HEK293 (cell line): ENCODE data around the gene TEF.
A peak's percentile ranks its signal among the peaks of the same experiment; 100 is the strongest.

Source experiments
- CTCF ChIA-PET: fragments of 350-600 bp; formaldehyde crosslinking; extraction: SDS; loops from one replicate; lab custom pipeline; 2021; ENCODE audit warnings: antibody characterized with exemption; lab: Yijun Ruan, JAX
- POLR2A ChIA-PET: fragments of 300-600 bp; formaldehyde crosslinking; extraction: SDS; loops from one replicate; lab custom pipeline; 2020; ENCODE audit warnings: antibody characterized with exemption, inconsistent platforms; lab: Yijun Ruan, JAX
- H3K27ac ChIP-seq: fragments of 200-500 bp; sonication (Bioruptor generic); 2 replicates; pipeline ENCODE4 v1.5.1; 2014; ENCODE audit warnings: low read depth, low read length, control low read depth, inconsistent platforms; ENCODE audit errors: extremely low read depth
- H3K36me3 ChIP-seq, 2 experiments: fragments of 200-500 bp in 1 of 2; sonication (Bioruptor generic) in 1 of 2; 1 replicate in 1 of 2; 2 replicates in 1 of 2; pipeline ENCODE4 v1.5.1; 2014 to 2017; ENCODE audit warnings: inconsistent platforms in 2 of 2, low read length in 2 of 2; ENCODE audit not compliant: control insufficient read depth in 2 of 2, insufficient read depth in 1 of 2
- H3K4me1 ChIP-seq: fragments of 200-500 bp; sonication (Bioruptor generic); 2 replicates; pipeline ENCODE4 v1.5.1; 2014; ENCODE audit warnings: mild to moderate bottlenecking, low read length, inconsistent platforms; ENCODE audit not compliant: control insufficient read depth, insufficient read depth
- H3K4me3 ChIP-seq: 2 replicates; pipeline ENCODE4 v1.5.1; 2011; ENCODE audit warnings: low read depth, mild to moderate bottlenecking, control low read depth, low read length, moderate library complexity
- H3K9me3 ChIP-seq: fragments of 200-500 bp; sonication (Bioruptor generic); 2 replicates; pipeline ENCODE4 v1.5.1; 2014; ENCODE audit warnings: low read depth, low read length, inconsistent platforms; ENCODE audit not compliant: control insufficient read depth, insufficient read depth
- GLI2 ChIP-seq: fragments of 450-650 bp; formaldehyde crosslinking; IDR thresholded peaks from 2 replicates; pipeline ENCODE4; 2017; ENCODE audit warnings: missing biosample characterization, missing genetic modification characterization, low read depth, borderline replicate concordance
- HOXA7 ChIP-seq: sonication (generic); formaldehyde crosslinking; IDR thresholded peaks from 2 replicates; pipeline ENCODE4 v1.8.1; 2022; ENCODE audit warnings: missing genetic modification reagents, borderline replicate concordance
- KLF1 ChIP-seq: fragments of 450-650 bp; formaldehyde crosslinking; IDR thresholded peaks from 2 replicates; pipeline ENCODE4 v1.5.1; 2016; ENCODE audit warnings: missing biosample characterization, missing genetic modification characterization
- KLF9 ChIP-seq: fragments of 450-650 bp; formaldehyde crosslinking; IDR thresholded peaks from 2 replicates; pipeline ENCODE4 v1.5.1; 2016; ENCODE audit warnings: missing biosample characterization, missing genetic modification characterization, low read depth
- MEIS1 ChIP-seq: sonication (generic); formaldehyde crosslinking; IDR thresholded peaks from 2 replicates; pipeline ENCODE4 v1.8.1; 2022; ENCODE audit warnings: missing genetic modification reagents, mild to moderate bottlenecking, borderline replicate concordance
- MYNN ChIP-seq: fragments of 450-650 bp; formaldehyde crosslinking; IDR thresholded peaks from 2 replicates; pipeline ENCODE4 v1.5.1; 2016; ENCODE audit warnings: missing biosample characterization, missing genetic modification characterization, borderline replicate concordance
- PRDM1 ChIP-seq: fragments of 450-650 bp; formaldehyde crosslinking; IDR thresholded peaks from 2 replicates; pipeline ENCODE4; 2016; ENCODE audit warnings: missing biosample characterization, missing genetic modification characterization
- ZNF274 ChIP-seq, 2 experiments: fragments of 200-500 bp in 1 of 2; fragments of 450-650 bp in 1 of 2; sonication (Bioruptor generic) in 1 of 2; formaldehyde crosslinking in 1 of 2; IDR thresholded peaks; 2 replicates each; pipeline versions ENCODE4 v1.5.1 to v1.6.1; 2014 to 2016; ENCODE audit warnings: borderline replicate concordance in 1 of 2, inconsistent platforms in 1 of 2, low read length in 1 of 2, missing biosample characterization in 1 of 2, missing genetic modification characterization in 1 of 2
- ZNF423 ChIP-seq: fragments of 450-650 bp; formaldehyde crosslinking; IDR thresholded peaks from 2 replicates; pipeline ENCODE4 v1.5.1; 2016; ENCODE audit warnings: missing biosample characterization, missing genetic modification characterization
- ZNF561 ChIP-seq: fragments of 450-650 bp; IDR thresholded peaks from 2 replicates; pipeline ENCODE4 v1.5.1; 2018; ENCODE audit warnings: missing biosample characterization, missing genetic modification characterization, borderline replicate concordance
- ZNF623 ChIP-seq: fragments of 450-650 bp; formaldehyde crosslinking; IDR thresholded peaks from 2 replicates; pipeline ENCODE4 v1.5.1; 2016; ENCODE audit warnings: missing biosample characterization, missing genetic modification characterization
- ZNF76 ChIP-seq: fragments of 450-650 bp; formaldehyde crosslinking; IDR thresholded peaks from 2 replicates; pipeline ENCODE4; 2016; ENCODE audit warnings: low read depth, missing biosample characterization, missing genetic modification characterization, borderline replicate concordance
- ZNF791 ChIP-seq: fragments of 450-650 bp; formaldehyde crosslinking; IDR thresholded peaks from 2 replicates; pipeline ENCODE4 v1.5.1; 2016; ENCODE audit warnings: missing biosample characterization, missing genetic modification characterization
- TF ChIP-seq, protein P1 (sequence below): fragments of 450-650 bp; formaldehyde crosslinking; IDR thresholded peaks from 2 replicates; pipeline ENCODE4 v1.5.1; 2016; ENCODE audit warnings: missing biosample characterization, missing genetic modification characterization

Gene TEF

DNA sequence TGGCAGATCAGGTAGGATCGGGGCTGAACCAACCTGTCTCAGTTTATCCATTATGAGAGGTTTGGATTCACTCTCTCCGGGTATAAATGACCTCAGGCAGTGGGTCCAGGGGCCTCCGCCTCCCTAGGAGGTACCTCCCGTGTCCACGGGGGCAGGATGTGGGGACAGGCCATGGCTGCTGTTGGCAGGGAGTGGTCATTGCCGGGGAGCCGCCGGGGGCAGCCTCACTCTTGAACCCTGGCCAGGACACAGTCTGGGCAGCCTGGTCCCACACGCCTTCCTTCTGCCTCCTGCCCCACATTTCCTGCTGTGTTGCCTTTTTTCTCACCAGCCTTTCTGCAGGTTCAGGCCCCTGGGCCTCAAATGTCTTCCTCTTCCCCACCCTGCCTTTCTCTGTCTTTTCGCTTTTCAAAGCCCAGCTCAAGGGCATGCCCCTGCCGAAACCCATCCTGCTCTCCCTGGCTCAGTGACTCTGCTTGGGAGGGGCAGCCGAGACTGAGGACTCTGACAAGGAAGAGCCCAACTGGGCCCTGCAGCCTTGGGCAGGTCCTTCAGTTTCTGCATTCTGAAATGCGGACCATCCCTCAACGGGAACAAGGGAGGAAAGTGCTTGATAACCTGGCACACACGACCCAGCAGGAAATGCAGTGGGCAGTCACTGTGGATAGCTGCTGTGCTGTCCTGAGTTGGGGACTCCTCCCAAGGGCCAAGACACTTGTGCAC, 49.4 kb upstream of the TEF start:
- 0 out of 2 replicates have a peak, but pooled peaks have one; percentile 13 for TF ChIP-seq PRDM1
- TF ChIP-seq, protein P1, sequence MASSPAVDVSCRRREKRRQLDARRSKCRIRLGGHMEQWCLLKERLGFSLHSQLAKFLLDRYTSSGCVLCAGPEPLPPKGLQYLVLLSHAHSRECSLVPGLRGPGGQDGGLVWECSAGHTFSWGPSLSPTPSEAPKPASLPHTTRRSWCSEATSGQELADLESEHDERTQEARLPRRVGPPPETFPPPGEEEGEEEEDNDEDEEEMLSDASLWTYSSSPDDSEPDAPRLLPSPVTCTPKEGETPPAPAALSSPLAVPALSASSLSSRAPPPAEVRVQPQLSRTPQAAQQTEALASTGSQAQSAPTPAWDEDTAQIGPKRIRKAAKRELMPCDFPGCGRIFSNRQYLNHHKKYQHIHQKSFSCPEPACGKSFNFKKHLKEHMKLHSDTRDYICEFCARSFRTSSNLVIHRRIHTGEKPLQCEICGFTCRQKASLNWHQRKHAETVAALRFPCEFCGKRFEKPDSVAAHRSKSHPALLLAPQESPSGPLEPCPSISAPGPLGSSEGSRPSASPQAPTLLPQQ (tag by site-specific recombination), result no peak
- H3K4me3 ChIP-seq, result no peak overlapping the region
- ChIA-PET CTCF (no interaction called here), POLR2A (no interaction called here)
- no peak overlapping the region for H3K27ac ChIP-seq
- H3K36me3 ChIP-seq, result peaks cover 23 to 70% of the 10 kb centered on the region in 2 experiments
- no peaks in the 10 kb centered on the region for H3K9me3 ChIP-seq
- no peaks in the 10 kb centered on the region for H3K4me1 ChIP-seq

- CTCF ChIA-PET, result no interaction called here
- TF ChIP-seq KLF9 (tag by site-specific recombination) (no peak), ZNF623 (tag by site-specific recombination) (peak; percentile 96), MYNN (tag by site-specific recombination) (no peak)
- H3K27ac ChIP-seq, result no peak overlapping the region
- POLR2A ChIA-PET, result no interaction called here
- peaks cover 15 to 67% of the 10 kb centered on the region in 2 experiments for H3K36me3 ChIP-seq
- H3K4me1 ChIP-seq, result no peaks in the 10 kb centered on the region
- H3K9me3 ChIP-seq, result no peaks in the 10 kb centered on the region
- no peak overlapping the region for H3K4me3 ChIP-seq
Measured at GRCh38 chr22:41333806-41334205, 47.9 kb upstream of the TEF start.

DNA sequence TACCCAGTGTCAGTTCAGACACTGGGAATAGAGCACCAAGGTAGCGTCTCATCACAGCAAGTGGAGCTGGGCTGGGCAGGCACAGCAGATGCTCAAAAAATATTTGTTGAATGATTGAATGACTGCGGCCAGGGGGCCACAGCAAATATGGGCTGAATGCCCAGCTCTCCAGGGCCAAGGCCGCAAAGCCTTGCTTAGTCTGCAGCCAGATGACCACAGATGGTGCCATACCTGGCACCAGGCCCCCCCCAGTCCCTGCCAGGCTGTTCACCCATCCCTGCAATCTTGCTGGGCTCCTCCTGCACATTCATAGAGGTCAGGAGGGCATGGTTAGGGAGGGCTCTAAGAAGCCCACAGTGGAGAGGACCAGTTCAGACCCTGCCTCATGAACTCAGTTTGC, 47.5 kb upstream of the TEF start:
- H3K9me3 ChIP-seq, result no peaks in the 10 kb centered on the region
- peaks cover 17 to 71% of the 10 kb centered on the region in 2 experiments for H3K36me3 ChIP-seq
- ChIA-PET POLR2A (no interaction called here), CTCF (no interaction called here)
- H3K4me3 ChIP-seq, result no peak overlapping the region
- H3K4me1 ChIP-seq, result no peaks in the 10 kb centered on the region
- no peak overlapping the region for H3K27ac ChIP-seq
- no peak for TF ChIP-seq ZNF561 (tag by site-specific recombination)

GRCh38 chr22:41334951-41335635, 46.6 kb upstream of the TEF start:
- CTCF ChIA-PET, result interaction anchor here (0.5 kb wide), 1 partner anchor 15 kb away, joined by 3 read pairs; no protein-coding TSS in a partner anchor
- Histone ChIP-seq H3K4me1 (no peaks in the 10 kb centered on the region), H3K9me3 (no peaks in the 10 kb centered on the region), H3K27ac (0 out of 2 replicates have a peak overlapping the region, but pooled peaks have one; percentile 9), H3K4me3 (no peak overlapping the region), H3K36me3 (peaks cover 20 to 74% of the 10 kb centered on the region in 2 experiments)
- TF ChIP-seq KLF1 (tag by site-specific recombination) (no peak), GLI2 (tag by site-specific recombination) (no peak), ZNF274 (IDR thresholded peaks at IDR 0.05; ENCODE audit: low read length) (no peak), ZNF274 (tag by site-specific recombination; IDR thresholded peaks at IDR 0.05; ENCODE audit: borderline replicate concordance) (no peak), ZNF623 (tag by site-specific recombination) (no peak), MEIS1 (CRISPR knock-in tag) (no peak), ZNF76 (tag by site-specific recombination) (no peak), HOXA7 (CRISPR knock-in tag) (no peak), ZNF423 (tag by site-specific recombination) (no peak), MYNN (tag by site-specific recombination) (no peak), ZNF791 (tag by site-specific recombination) (no peak)
- POLR2A ChIA-PET, result interaction anchor here (1.3 kb wide), 1 partner anchor 9 kb away, joined by 3 read pairs; no protein-coding TSS in a partner anchor
